Liver (tissue), 9 donors: Measurements from ENCODE around the gene ZNF655. TPM values are rescaled to one million over a fixed set of nuclear protein-coding genes. Genes with fewer than 3 reads are reported as not detected.

ENCODE experiments used
- DNase-seq: peaks from one replicate; pipeline ENCODE4 v3.0.0-alpha.2; 2017; ENCODE audit warnings: low spot score
- H3K27ac ChIP-seq, 2 donors: one replicate each; pipeline ENCODE4 v1.7.0; 2013; ENCODE audit warnings: inconsistent platforms in 2 of 2, low read length in 2 of 2, control low read depth in 1 of 2, low read depth in 1 of 2, mild to moderate bottlenecking in 1 of 2
- H3K27me3 ChIP-seq, 4 donors: one replicate each; pipeline versions ENCODE4 v1.6.1 to v1.7.0; 2013; ENCODE audit warnings: low read length in 3 of 4, inconsistent platforms in 1 of 4, mild to moderate bottlenecking in 1 of 4, moderate library complexity in 1 of 4; ENCODE audit not compliant: control insufficient read depth in 4 of 4, insufficient read depth in 4 of 4
- H3K36me3 ChIP-seq, 4 donors: one replicate each; pipeline versions ENCODE4 v1.6.1 to v1.7.0; 2013; ENCODE audit warnings: low read length in 3 of 4, mild to moderate bottlenecking in 3 of 4, low read depth in 1 of 4, moderate library complexity in 1 of 4; ENCODE audit not compliant: control insufficient read depth in 4 of 4, insufficient read depth in 3 of 4
- H3K4me1 ChIP-seq, 4 donors: one replicate each; pipeline versions ENCODE4 v1.6.1 to v1.7.0; 2013; ENCODE audit warnings: low read length in 3 of 4, mild to moderate bottlenecking in 3 of 4, moderate library complexity in 1 of 4; ENCODE audit not compliant: control insufficient read depth in 4 of 4, insufficient read depth in 4 of 4
- H3K4me3 ChIP-seq, 3 donors: one replicate each; pipeline versions ENCODE4 v1.6.1 to v1.7.0; 2013; ENCODE audit warnings: low read length in 3 of 3, control low read depth in 1 of 3, low read depth in 1 of 3, mild to moderate bottlenecking in 1 of 3
- H3K9ac ChIP-seq, 2 donors: one replicate each; pipeline ENCODE4 v1.7.0; 2013; ENCODE audit warnings: low read length in 2 of 2, mild to moderate bottlenecking in 2 of 2, moderate library complexity in 2 of 2, control low read depth in 1 of 2, low read depth in 1 of 2
- H3K9me3 ChIP-seq, 4 donors: one replicate each; pipeline versions ENCODE4 v1.6.1 to v1.7.0; 2013; ENCODE audit warnings: low read length in 3 of 4; ENCODE audit not compliant: control insufficient read depth in 4 of 4
- ATF3 ChIP-seq: IDR thresholded peaks from 2 replicates; pipeline ENCODE4 v1.6.1; 2016; ENCODE audit warnings: antibody characterized with exemption
- CTCF ChIP-seq: fragments of 150-350 bp; IDR thresholded peaks from 2 replicates; pipeline ENCODE4 v1.5.1; 2017; ENCODE audit warnings: improper control_type of control experiment, low read depth, low read length; ENCODE audit not compliant: missing input control
- EGR1 ChIP-seq, 2 donors: IDR thresholded peaks; 2 replicates each; pipeline ENCODE4 v1.6.1; 2016 to 2018; ENCODE audit warnings: antibody characterized with exemption in 2 of 2, low read depth in 2 of 2
- FOXA2 ChIP-seq: IDR thresholded peaks from 2 replicates; pipeline ENCODE4 v1.6.1; 2016; ENCODE audit warnings: antibody characterized with exemption
- GABPA ChIP-seq, 2 donors: IDR thresholded peaks in 1 of 2; conservative IDR thresholded peaks in 1 of 2; 2 replicates each; pipeline ENCODE4 v1.6.1; 2016; ENCODE audit warnings: antibody characterized with exemption in 2 of 2, mild to moderate bottlenecking in 1 of 2, moderate library complexity in 1 of 2
- JUND ChIP-seq, 2 donors: IDR thresholded peaks; 2 replicates each; pipeline ENCODE4 v1.6.1; 2016; ENCODE audit warnings: antibody characterized with exemption in 2 of 2
- MAX ChIP-seq: IDR thresholded peaks from 2 replicates; pipeline ENCODE4 v1.6.1; 2016; ENCODE audit warnings: antibody characterized with exemption
- NR2F2 ChIP-seq: IDR thresholded peaks from 2 replicates; pipeline ENCODE4 v1.6.1; 2016; ENCODE audit warnings: antibody characterized with exemption
- RAD21 ChIP-seq, 2 donors: IDR thresholded peaks; 2 replicates each; pipeline ENCODE4 v1.6.1; 2016; ENCODE audit warnings: antibody characterized with exemption in 2 of 2, mild to moderate bottlenecking in 2 of 2
- REST ChIP-seq: IDR thresholded peaks from 2 replicates; pipeline ENCODE4 v1.6.1; 2016; ENCODE audit warnings: antibody characterized with exemption, mild to moderate bottlenecking
- RXRA ChIP-seq, 2 donors: IDR thresholded peaks; 2 replicates each; pipeline ENCODE4 v1.6.1; 2017 to 2018; ENCODE audit warnings: antibody characterized with exemption in 2 of 2, mild to moderate bottlenecking in 1 of 2
- SP1 ChIP-seq: IDR thresholded peaks from 2 replicates; pipeline ENCODE4 v1.6.1; 2018; ENCODE audit warnings: antibody characterized with exemption, mild to moderate bottlenecking
- TAF1 ChIP-seq: conservative IDR thresholded peaks from 2 replicates; pipeline ENCODE4 v1.6.1; 2016; ENCODE audit warnings: antibody characterized with exemption, mild to moderate bottlenecking
- ZBTB33 ChIP-seq: IDR thresholded peaks from 2 replicates; pipeline ENCODE4 v1.6.1; 2016; ENCODE audit warnings: antibody characterized with exemption
- WGBS: extraction: QIAGEN DNeasy Blood & Tissue Kit; methylation state at CpG from one replicate; pipeline ENCODE4 v1.1.7; 2013; 5-methylcytosine and 5-hydroxymethylcytosine counted together
- polyA plus RNA-seq, 2 donors: library from polyadenylated mRNA; stranded (reverse) in 1 of 2; unstranded in 1 of 2; fragments of 200-250 nt in 1 of 2; fragments of >200 nt in 1 of 2; fragmentation: Nextera tagmentation in 1 of 2; extraction: Ambion mirVana in 1 of 2; gene quantifications; one replicate each; pipeline versions ENCODE4 v1.2.1 to v1.2.3, GENCODE V29; 2013 to 2015
- total RNA-seq, 2 donors: library from RNA; depleted of rRNA; stranded (reverse); fragments of >200 nt; gene quantifications; one replicate each; pipeline ENCODE4 v1.2.3, GENCODE V29; 2014
- donor health status: healthy.
- donor health status: healthy.
- donor health status: healthy.
- donor health status: healthy.
- donor health status: healthy.

ZNF655 gene
- total and polyA plus RNA-seq, 4 donors: 15.9 to 59.7 (median 32.4) TPM

GRCh38 chr7:99606531-99606930 is 48.1 kb downstream of the ZNF655 start:
- no peaks in the 10 kb centered on the region for H3K4me1 ChIP-seq

GRCh38 chr7:99607548-99607947 is 49.1 kb downstream of the ZNF655 start:
- H3K4me1 ChIP-seq: no peaks in the 10 kb centered on the region
- DNase-seq: no peak
- no peaks in the 10 kb centered on the region for H3K9me3 ChIP-seq
- H3K36me3 ChIP-seq: no peaks in the 10 kb centered on the region
- H3K27me3 ChIP-seq: no peaks in the 10 kb centered on the region
- H3K27ac ChIP-seq: no peak overlapping the region
- no peak overlapping the region for H3K9ac ChIP-seq
- H3K4me3 ChIP-seq: no peak overlapping the region
- 83% methylated on average over 9 of the region's 9 CpGs for WGBS
- no peak for TF ChIP-seq GABPA (IDR thresholded peaks at IDR 0.05 in 1 of 2, conservative IDR thresholded peaks at IDR 0.05 in 1 of 2)
- no peak for TF ChIP-seq ZBTB33
- no peak for TF ChIP-seq EGR1 (IDR thresholded peaks at IDR 0.05; ENCODE audit: low read depth in 2 of 2)
- no peak for TF ChIP-seq JUND (IDR thresholded peaks at IDR 0.05)
- no peak for TF ChIP-seq SP1
- no peak for TF ChIP-seq TAF1
- TF ChIP-seq MAX: no peak
- no peak for TF ChIP-seq NR2F2
- no peak for TF ChIP-seq RXRA (IDR thresholded peaks at IDR 0.05)
- no peak for TF ChIP-seq RAD21 (IDR thresholded peaks at IDR 0.05)

More at GRCh38 chr7:99606531-99606930, 48.1 kb downstream of the ZNF655 start:
- Histone ChIP-seq H3K27ac (no peak overlapping the region), H3K9ac (no peak overlapping the region), H3K9me3 (no peaks in the 10 kb centered on the region), H3K27me3 (no peaks in the 10 kb centered on the region), H3K4me3 (no peak overlapping the region), H3K36me3 (no peaks in the 10 kb centered on the region)
- WGBS: 70% methylated on average over 8 of the region's 8 CpGs
- DNase-seq: no peak
- TF ChIP-seq JUND (IDR thresholded peaks at IDR 0.05) (no peak), REST (no peak), RAD21 (IDR thresholded peaks at IDR 0.05) (no peak), FOXA2 (no peak), EGR1 (IDR thresholded peaks at IDR 0.05; ENCODE audit: low read depth in 2 of 2) (no peak), TAF1 (no peak), ATF3 (no peak), GABPA (IDR thresholded peaks at IDR 0.05 in 1 of 2, conservative IDR thresholded peaks at IDR 0.05 in 1 of 2) (no peak), NR2F2 (no peak), CTCF (no peak)
